ENCODE data around the gene KPNA6.
"Not testable (repeated sequence)": the region's sequence is repeated elsewhere in the genome, so short reads cannot be mapped to it uniquely, and the experiment has no call there.

The KPNA6 gene

DNA sequence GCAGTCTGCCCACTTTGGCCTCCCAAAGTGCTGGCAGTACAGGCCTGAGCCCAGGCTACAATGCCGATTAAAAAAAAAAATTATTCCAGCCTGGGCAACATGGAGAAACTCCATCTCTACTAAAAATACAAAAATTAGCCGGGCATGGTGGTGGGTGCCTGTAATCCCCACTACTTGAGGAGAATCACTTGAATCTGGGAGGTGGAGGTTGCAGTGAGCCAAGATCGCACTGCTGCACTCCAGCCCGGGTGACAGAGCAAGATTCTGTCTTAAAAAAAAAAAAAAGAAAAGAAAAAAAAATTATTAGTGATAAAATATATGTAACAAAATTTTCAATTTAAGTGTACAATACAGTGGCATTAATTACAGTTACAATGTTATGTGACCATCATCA lies 35.4 kb downstream of the KPNA6 start:
- DNase-seq = not testable (repeated sequence)

- DNase-seq = no peak
Measured at GRCh38 chr1:32144033-32144432, 36.2 kb downstream of the KPNA6 start.

DNA sequence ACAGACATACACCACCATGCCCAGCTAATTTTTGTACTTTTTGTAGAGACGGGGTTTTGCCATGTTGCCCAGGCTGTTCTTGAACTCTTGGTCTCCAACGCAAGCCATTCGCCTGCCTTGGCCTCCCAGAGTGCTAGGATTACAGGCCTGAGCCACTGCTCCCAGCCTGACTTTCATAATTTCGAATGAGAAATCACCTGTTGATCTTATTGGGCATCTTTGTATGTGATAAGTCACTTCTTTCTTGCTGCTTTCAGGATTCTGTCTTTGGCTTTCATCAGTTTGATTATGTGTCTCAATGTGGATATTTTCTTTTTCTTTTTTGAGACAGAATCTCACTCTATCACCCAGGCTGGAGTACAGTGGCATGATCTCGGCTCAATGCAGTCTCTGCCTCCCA lies 39.9 kb downstream of the KPNA6 start:
- not testable (repeated sequence) for DNase-seq

- peak; percentile 21 for DNase-seq
Measured at GRCh38 chr1:32150847-32151246, 43.0 kb downstream of the KPNA6 start.

DNA sequence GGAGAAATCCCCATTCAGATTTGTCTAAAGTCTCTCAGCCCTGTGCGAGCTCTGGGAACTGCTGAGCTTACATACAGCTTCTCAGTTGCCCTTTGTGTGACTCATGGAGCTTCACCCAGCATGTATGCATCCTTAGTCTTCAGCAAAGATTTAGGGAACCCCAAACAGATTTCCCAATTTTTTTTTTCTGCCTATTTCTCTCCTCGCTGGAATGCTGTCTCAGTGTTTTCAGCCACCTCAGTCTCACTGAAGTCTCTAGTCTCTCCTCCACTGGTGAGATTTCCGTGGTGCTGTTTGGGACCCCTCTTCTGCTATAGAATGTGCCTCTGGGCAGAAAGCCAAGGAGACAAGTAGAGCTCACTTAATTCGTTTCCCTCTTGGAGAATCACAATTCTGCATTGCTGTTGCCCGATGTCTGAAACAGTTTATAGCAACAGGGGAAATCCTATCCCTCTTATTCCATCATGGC lies 43.5 kb downstream of the KPNA6 start:
- DNase-seq = peak; percentile 79

DNA sequence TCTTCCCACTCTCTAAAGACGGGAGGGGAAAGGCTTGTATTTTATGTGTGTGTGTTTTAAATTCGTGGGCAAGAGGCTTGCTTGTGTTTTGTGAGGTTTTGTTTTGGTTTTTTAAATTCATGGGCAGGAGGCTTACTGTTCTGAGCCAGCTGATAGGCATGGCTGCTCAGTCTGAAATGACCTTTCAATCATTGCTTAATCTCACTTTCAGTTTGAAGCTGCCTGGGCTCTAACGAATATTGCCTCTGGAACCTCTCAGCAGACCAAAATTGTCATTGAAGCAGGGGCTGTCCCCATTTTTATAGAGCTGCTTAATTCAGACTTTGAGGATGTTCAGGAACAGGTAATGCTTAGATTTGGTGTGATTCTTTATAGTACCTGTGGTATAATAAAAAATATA lies 51.3 kb downstream of the KPNA6 start:
- no peak for DNase-seq

- no peak for DNase-seq
Measured at GRCh38 chr1:32163405-32163804, 55.5 kb downstream of the KPNA6 start.

DNA sequence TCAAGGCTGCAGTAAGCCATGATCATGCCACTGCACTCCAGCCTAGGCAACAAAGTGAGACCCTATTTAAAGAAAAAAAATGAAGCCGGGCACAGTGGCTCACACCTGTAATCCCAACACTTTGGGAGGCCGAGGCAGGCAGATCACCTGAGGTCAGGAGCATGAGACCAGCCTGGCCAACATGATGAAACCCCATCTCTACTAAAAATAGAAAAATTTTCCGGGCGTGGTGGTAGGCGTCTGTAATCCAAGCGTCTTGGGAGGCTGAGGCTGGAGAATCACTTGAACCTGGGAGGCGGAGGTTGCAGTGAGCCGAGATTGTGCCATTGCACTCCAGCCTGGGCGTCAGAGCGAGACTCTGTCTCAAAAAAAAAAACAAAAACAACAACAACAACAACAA lies 57.8 kb downstream of the KPNA6 start:
- DNase-seq = not testable (repeated sequence)

GRCh38 chr1:32170991-32171390 lies 63.1 kb downstream of the KPNA6 start:
- no peak for DNase-seq

DNA sequence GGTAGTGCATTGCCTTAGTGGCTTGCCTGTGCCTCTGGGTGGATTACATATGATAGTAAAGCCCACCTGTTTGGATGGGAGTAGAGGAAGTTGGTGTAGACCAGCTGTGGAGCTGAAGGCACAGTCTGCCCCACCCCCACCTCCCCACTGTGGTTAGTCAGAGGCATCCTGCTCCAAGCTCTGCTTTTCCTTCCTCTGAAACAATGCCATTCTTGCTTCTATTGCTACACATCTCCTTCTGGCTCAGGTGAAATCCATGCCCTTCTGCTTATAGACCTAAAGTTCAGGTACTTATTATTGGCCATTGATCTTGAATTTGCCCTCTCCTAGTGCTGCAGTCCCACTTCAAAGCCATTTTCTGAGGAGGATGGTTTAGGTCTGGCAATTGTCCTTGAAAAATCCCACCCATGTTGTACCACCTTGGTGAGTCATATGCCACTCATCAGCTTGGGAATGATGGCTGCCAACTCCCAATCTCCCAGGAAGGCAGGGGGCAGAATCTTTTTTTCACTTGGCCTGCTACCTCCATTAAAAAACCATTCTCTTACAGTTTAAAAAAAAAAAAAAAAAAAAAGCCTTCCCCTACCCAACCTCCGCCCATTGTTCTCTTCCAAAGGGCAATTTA lies 64.9 kb downstream of the KPNA6 start:
- DNase-seq = no peak

DNA sequence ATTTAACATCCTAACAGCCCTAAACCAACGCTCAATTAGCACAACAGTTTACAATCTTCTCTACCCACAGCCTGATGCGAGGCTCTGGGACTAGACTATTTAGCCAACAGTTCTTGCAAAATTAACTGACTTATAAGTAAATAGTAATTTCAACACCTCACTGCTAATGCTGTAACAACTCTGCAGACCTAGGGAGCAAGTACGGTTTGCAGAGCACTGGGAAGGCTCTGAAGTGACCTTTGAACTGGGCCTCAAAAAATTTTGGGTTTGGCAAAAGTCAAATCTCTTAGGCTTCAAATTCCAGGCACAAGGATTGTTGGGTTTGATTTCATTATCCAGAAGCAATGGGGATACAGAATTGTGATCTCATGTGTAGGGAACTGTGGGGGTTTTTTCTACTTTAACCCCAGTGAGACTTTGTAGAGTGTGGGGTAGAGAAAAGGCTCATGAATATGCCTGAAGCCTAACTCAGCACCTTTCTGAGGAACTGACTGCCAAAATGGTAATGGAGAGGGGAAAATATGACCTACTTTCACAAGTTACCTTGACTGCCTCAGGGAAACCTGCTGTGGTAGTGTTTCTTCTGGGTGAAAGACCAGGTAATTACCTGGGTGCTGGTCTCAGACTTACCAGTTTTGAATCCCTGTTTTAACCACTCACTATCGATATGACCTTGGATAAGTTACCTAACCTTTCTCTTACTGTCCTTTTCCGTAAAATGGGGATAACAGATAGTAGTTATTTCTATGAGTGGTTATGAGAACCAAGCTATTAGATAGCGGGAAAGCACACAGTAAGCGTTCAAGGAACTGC lies 70.7 kb downstream of the KPNA6 start:
- no peak for DNase-seq

DNA sequence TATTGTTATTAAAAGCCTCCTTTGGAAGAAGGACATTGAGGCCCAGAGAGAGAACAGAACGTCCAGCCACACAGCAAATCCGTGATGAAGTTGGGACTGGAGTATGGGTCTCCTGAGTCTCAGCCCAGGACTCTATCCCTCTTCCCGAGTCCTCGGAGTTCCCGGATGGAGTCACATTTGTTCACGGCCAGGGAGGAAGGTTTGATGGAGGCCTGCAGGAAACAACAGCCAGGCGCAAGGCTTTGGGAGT lies 71.3 kb downstream of the KPNA6 start:
- DNase-seq = no peak

GRCh38 chr1:32179443-32180185 lies 71.8 kb downstream of the KPNA6 start, which contains the start of gene TXLNA:
TXLNA (plus strand) TSS chr1:32179675; CDS start chr1:32180346, 671 bp downstream.
- DNase-seq = peak; percentile 92

DNA sequence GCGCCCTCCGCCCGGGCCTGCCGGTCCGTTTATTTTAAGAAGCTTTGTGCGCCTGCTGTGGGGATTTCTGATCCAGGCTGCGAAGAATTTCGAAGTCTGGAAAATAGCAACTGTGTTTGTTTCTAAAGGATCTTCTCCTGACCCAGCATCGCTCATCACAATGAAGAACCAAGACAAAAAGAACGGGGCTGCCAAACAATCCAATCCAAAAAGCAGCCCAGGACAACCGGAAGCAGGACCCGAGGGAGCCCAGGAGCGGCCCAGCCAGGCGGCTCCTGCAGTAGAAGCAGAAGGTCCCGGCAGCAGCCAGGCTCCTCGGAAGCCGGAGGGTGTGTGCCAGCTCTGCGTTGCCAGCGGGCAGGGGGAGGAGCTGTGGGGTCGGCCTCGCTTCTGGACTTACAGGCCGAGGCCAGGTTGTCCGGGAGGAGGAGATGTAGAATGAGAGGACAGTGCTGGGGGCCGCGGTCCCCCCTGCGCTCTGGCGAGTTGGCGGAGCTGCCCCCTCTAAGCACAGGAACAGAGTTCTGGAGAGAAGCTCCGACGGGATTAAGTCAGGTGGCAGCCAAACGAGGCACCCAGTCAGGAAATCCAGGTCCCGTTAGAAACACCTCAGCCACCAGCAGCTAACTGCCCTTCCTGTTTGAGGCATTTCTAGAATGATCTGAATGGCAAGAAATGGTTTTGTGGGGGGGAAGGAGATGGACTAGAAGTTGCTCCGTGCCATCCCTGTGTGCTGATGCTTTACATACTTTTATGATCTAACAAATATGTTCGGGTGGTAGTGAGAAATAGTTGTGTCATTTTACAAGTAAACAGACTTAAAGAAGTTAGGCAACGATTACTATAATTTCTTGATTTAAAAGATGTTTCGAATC lies 72.6 kb downstream of the KPNA6 start:
- peak; percentile 64 for DNase-seq

- no peak for DNase-seq
Measured at GRCh38 chr1:32181065-32181464, 73.2 kb downstream of the KPNA6 start.

DNA sequence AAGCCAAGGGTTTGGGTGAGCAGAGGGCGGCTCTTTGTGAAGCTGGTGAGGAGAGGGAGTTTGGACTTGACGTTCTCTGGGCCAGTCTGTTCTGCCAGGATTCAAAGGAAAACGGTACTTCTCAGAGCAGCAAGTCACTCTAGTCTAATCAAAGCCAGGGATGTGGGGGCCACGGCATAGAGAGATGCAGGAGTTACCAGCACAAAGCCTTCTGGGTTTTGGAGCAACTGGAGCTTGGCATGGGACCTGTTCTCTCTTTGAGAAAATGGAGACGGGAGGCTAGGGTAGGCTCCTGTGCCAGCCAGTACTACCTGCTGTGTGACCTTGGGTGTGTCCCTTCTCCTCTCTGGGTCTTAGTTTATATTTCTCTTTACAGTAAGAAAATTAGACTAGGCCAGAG lies 73.7 kb downstream of the KPNA6 start:
- DNase-seq = no peak

DNA sequence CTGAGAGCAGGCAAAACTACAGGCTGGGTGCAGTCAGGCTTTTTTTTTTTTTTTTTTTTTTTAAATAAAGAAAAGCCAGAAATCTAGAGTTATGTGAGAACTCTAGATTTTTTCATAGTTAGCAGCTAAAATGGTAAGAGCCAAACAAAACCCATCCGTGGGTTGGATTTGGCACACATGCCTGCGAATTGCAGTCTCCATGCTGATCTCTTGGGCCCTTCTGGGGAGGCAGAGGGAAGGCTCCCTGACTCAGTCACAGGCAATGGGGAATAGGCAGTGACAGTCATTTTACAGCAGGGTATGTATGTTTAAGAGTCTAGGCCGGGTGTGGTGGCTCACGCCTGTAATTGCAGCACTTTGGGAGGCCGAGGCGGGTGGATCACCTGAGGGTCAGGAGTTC lies 74.2 kb downstream of the KPNA6 start:
- DNase-seq = no peak

DNA sequence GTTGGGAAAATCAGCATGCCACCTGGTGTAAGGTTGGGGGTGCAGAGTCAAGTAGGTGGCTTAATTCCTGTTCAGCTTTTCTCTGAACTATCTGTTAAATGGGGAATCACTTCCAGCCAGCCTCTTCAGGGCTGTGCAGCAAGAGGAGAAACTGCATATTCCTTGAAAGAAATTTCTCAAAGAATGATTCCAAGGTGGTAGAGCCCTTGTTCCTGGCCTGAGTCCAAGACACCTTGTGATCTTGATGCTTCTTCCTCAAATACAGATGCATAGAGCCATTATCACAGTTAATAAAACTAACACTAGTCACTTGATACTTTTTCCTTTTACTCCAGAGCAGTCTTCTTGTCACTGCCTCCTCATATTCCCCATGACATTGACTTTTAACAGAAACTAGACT lies 76.8 kb downstream of the KPNA6 start:
- no peak for DNase-seq

DNA sequence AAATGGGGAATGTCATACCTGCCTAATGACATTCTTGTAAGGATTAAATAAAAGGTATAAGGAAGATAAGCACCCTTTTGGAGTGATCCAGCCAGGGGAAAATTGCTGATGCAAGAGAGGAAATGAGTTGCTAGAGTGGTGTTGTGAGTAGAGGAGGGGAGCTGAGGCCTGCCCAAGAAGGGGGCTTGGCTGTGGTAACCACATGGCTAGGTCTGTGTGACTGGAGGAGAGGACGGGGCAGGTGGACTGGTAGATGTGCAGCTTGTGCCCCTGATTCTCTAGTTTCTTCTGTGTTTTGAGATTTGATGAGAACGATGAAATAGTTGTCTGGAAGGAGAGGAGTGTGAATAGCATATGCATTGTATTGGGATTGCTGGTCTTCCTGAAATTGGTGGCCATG lies 78.2 kb downstream of the KPNA6 start:
- DNase-seq = no peak

GRCh38 chr1:32186491-32186890 lies 78.6 kb downstream of the KPNA6 start:
- no peak for DNase-seq

GRCh38 chr1:32187850-32188249 lies 80.0 kb downstream of the KPNA6 start:
- DNase-seq = no peak

DNA sequence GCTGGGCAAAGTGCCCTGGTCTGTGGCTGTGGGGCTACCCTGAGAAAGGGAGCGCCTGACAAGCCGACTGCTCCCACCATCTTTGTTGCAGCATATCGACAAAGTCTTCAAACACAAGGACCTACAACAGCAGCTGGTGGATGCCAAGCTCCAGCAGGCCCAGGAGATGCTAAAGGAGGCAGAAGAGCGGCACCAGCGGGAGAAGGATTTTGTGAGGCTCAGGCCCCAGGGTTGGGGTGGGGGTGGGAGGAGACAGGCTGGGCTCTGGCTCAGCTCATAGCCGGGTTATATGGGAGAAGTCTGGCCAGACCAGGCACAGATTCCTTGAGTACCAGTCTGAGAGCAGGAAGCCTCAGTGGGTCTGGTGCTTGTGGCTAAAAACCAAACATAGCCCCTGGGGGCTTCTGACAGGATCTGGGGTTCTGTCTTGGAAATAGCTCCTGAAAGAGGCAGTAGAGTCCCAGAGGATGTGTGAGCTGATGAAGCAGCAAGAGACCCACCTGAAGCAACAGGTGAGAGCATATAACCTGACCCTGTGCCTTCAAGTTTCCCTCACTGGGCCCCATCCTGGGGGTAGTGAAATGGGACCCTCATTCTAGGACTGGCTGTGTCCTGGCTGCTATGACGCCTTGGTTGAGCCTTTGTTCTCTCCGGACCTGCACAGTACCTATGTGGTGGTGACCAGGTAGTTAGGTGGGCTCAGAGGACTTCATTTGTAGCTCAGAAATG lies 84.5 kb downstream of the KPNA6 start:
- no peak for DNase-seq
